Esophagus squamous epithelium (tissue), 4 donors: ENCODE results near the gene C11orf98.

Experiments
- POLR2A ChIP-seq, 4 donors: fragments of 450-650 bp; IDR thresholded peaks; one replicate each; pipeline ENCODE4 v1.6.1; 2017; ENCODE audit warnings: antibody characterized with exemption in 4 of 4, mild to moderate bottlenecking in 4 of 4, moderate library complexity in 3 of 4
- TF ChIP-seq, protein P1 (sequence below), 6 experiments: fragments of 450-650 bp in 4 of 6; fragments of 200-600 bp in 2 of 6; sonication (generic) in 2 of 6; IDR thresholded peaks; one replicate each; pipeline ENCODE4 v1.5.1; 2016 to 2019; ENCODE audit warnings: antibody characterized with exemption in 6 of 6, mild to moderate bottlenecking in 4 of 6, moderate library complexity in 4 of 6

DNA sequence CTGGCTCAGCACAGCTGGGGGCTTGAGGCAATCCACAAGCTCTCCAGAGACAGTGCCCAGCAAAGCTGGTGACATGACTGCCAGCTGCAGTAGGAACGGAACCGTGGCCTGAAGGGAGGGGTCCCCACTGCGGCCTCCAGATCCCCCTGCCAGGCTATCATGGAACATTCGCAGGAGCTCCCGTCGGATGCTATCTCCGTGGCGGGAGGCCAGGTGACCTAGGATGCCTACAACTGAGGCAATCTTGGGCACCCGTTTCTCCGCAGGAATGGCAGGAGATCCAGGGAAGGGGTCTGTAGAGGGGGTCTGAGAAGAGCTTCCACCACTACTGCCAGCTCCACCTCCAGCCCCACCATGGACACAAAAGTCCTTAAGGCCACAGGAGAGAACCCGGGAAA lies 16.0 kb downstream of the C11orf98 start:
- TF ChIP-seq, protein P1, sequence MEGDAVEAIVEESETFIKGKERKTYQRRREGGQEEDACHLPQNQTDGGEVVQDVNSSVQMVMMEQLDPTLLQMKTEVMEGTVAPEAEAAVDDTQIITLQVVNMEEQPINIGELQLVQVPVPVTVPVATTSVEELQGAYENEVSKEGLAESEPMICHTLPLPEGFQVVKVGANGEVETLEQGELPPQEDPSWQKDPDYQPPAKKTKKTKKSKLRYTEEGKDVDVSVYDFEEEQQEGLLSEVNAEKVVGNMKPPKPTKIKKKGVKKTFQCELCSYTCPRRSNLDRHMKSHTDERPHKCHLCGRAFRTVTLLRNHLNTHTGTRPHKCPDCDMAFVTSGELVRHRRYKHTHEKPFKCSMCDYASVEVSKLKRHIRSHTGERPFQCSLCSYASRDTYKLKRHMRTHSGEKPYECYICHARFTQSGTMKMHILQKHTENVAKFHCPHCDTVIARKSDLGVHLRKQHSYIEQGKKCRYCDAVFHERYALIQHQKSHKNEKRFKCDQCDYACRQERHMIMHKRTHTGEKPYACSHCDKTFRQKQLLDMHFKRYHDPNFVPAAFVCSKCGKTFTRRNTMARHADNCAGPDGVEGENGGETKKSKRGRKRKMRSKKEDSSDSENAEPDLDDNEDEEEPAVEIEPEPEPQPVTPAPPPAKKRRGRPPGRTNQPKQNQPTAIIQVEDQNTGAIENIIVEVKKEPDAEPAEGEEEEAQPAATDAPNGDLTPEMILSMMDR (IDR thresholded peaks at IDR 0.05), result no peak
- TF ChIP-seq POLR2A (IDR thresholded peaks at IDR 0.05), result no peak
